Stomach (tissue), 4 donors: Measurements from ENCODE around the gene IFI6.

Source experiments
- EP300 ChIP-seq: sonication (generic); formaldehyde crosslinking; IDR thresholded peaks from one replicate; pipeline ENCODE4 v1.6.1; 2017; ENCODE audit warnings: antibody characterized with exemption
- POLR2A ChIP-seq, 4 donors: fragments of 450-650 bp; IDR thresholded peaks; one replicate each; pipeline ENCODE4 v1.6.1; 2016; ENCODE audit warnings: antibody characterized with exemption in 4 of 4, control low read depth in 2 of 4, mild to moderate bottlenecking in 1 of 4, moderate library complexity in 1 of 4
- POLR2AphosphoS5 ChIP-seq, 3 donors: sonication (generic); formaldehyde crosslinking; IDR thresholded peaks; one replicate each; pipeline ENCODE4 v1.6.1; 2016; ENCODE audit warnings: antibody characterized with exemption in 3 of 3
- TF ChIP-seq, protein P1 (sequence below), 7 experiments: fragments of 450-650 bp in 4 of 7; fragments of 200-600 bp in 3 of 7; sonication (generic) in 3 of 7; IDR thresholded peaks; one replicate each; pipeline ENCODE4 v1.5.1; 2016 to 2019; ENCODE audit warnings: antibody characterized with exemption in 7 of 7, control low read depth in 2 of 7, mild to moderate bottlenecking in 1 of 7

DNA sequence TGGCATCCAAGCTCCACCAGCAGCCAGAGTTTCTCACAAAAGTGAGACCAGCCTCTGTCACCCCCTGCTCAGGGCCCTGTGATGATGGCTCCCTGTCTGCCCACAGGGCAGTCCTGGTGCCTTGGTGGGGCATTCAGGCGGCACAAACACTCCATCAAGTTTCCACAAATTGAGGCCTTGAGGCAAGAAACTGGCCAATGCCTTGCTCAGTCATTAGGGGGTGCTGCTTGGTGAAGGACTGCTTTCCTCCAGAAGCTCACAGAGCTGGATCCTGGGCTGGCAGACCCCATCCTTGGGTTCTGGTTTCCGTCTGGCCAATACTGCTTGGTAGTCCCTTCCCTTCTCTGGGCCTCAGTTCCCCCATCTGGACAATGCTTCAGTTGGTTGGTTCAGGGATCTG lies 55.6 kb downstream of the IFI6 start:
- TF ChIP-seq, protein P1, sequence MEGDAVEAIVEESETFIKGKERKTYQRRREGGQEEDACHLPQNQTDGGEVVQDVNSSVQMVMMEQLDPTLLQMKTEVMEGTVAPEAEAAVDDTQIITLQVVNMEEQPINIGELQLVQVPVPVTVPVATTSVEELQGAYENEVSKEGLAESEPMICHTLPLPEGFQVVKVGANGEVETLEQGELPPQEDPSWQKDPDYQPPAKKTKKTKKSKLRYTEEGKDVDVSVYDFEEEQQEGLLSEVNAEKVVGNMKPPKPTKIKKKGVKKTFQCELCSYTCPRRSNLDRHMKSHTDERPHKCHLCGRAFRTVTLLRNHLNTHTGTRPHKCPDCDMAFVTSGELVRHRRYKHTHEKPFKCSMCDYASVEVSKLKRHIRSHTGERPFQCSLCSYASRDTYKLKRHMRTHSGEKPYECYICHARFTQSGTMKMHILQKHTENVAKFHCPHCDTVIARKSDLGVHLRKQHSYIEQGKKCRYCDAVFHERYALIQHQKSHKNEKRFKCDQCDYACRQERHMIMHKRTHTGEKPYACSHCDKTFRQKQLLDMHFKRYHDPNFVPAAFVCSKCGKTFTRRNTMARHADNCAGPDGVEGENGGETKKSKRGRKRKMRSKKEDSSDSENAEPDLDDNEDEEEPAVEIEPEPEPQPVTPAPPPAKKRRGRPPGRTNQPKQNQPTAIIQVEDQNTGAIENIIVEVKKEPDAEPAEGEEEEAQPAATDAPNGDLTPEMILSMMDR (IDR thresholded peaks at IDR 0.05), result no peak
- TF ChIP-seq POLR2AphosphoS5 (IDR thresholded peaks at IDR 0.05), result no peak
- TF ChIP-seq POLR2A (IDR thresholded peaks at IDR 0.05), result no peak
- TF ChIP-seq EP300, result no peak
